Mesenchymal stem cell (in vitro differentiated cells and primary cell): ENCODE results near the gene PKIB.

ENCODE experiments used
- DNase-seq: peaks from one replicate; pipeline ENCODE4 v3.0.0-alpha.2; 2013
- H2AFZ ChIP-seq: one replicate; pipeline ENCODE4 v1.6.1; 2013; ENCODE audit warnings: low read depth, mild to moderate bottlenecking, control low read depth, inconsistent platforms, low read length, moderate library complexity
- H2AK5ac ChIP-seq: 2 replicates; pipeline ENCODE4 v1.6.1; 2013; ENCODE audit warnings: low read length, moderate library complexity, mild to moderate bottlenecking, inconsistent platforms; ENCODE audit not compliant: severe bottlenecking
- H2BK120ac ChIP-seq: one replicate; pipeline ENCODE4 v1.6.1; 2013; ENCODE audit warnings: low read depth, mild to moderate bottlenecking, inconsistent platforms, low read length, moderate library complexity
- H2BK12ac ChIP-seq, 2 experiments: one replicate each; pipeline ENCODE4 v1.6.1; 2013; ENCODE audit warnings: inconsistent platforms in 2 of 2, low read length in 2 of 2, mild to moderate bottlenecking in 2 of 2, moderate library complexity in 2 of 2, control low read depth in 1 of 2
- H2BK15ac ChIP-seq: one replicate; pipeline ENCODE4 v1.6.1; 2013; ENCODE audit warnings: mild to moderate bottlenecking, low read depth, inconsistent platforms; ENCODE audit not compliant: poor library complexity, severe bottlenecking
- H2BK5ac ChIP-seq: 2 replicates; pipeline ENCODE4 v1.6.1; 2013; ENCODE audit warnings: low read depth, mild to moderate bottlenecking, low read length, control low read depth, inconsistent platforms; ENCODE audit not compliant: poor library complexity, severe bottlenecking
- H3K14ac ChIP-seq, 2 experiments: one replicate each; pipeline ENCODE4 v1.6.1; 2013; ENCODE audit warnings: inconsistent platforms in 2 of 2, low read length in 2 of 2, control low read depth in 1 of 2, mild to moderate bottlenecking in 1 of 2, moderate library complexity in 1 of 2
- H3K18ac ChIP-seq, 2 experiments: one replicate each; pipeline ENCODE4 v1.6.1; 2013; ENCODE audit warnings: inconsistent platforms in 2 of 2, low read length in 2 of 2, control low read depth in 1 of 2, low read depth in 1 of 2, mild to moderate bottlenecking in 1 of 2
- H3K23ac ChIP-seq, 2 experiments: one replicate each; pipeline ENCODE4 v1.6.1; 2013; ENCODE audit warnings: inconsistent platforms in 2 of 2, low read length in 2 of 2, mild to moderate bottlenecking in 2 of 2, moderate library complexity in 2 of 2, control low read depth in 1 of 2
- H3K27ac ChIP-seq: 2 replicates; pipeline ENCODE4 v1.5.1; 2013; ENCODE audit warnings: mild to moderate bottlenecking, moderate library complexity, low read length, control low read depth, inconsistent platforms; ENCODE audit not compliant: poor library complexity, severe bottlenecking
- H3K27me3 ChIP-seq, 2 experiments: 2 replicates each; pipeline versions ENCODE4 v1.6.1 to v1.7.0; 2013; ENCODE audit warnings: low read length in 2 of 2, mild to moderate bottlenecking in 2 of 2, moderate library complexity in 2 of 2, control low read depth in 1 of 2, inconsistent platforms in 1 of 2; ENCODE audit not compliant: control insufficient read depth in 1 of 2, insufficient read depth in 1 of 2
- H3K36me3 ChIP-seq, 2 experiments: 2 replicates each; pipeline versions ENCODE4 v1.6.1 to v1.7.0; 2013; ENCODE audit warnings: low read length in 2 of 2, control low read depth in 1 of 2, inconsistent platforms in 1 of 2, low read depth in 1 of 2, mild to moderate bottlenecking in 1 of 2; ENCODE audit not compliant: insufficient read depth in 2 of 2, control insufficient read depth in 1 of 2
- H3K4ac ChIP-seq, 2 experiments: one replicate each; pipeline ENCODE4 v1.6.1; 2013; ENCODE audit warnings: inconsistent platforms in 2 of 2, low read length in 2 of 2, mild to moderate bottlenecking in 2 of 2, moderate library complexity in 2 of 2, control low read depth in 1 of 2, low read depth in 1 of 2
- H3K4me1 ChIP-seq: 2 replicates; pipeline ENCODE4 v1.6.1; 2013; ENCODE audit warnings: low read depth, low read length, control low read depth; ENCODE audit not compliant: control insufficient read depth, insufficient read depth
- H3K4me2 ChIP-seq: 2 replicates; pipeline ENCODE4 v1.6.1; 2013; ENCODE audit warnings: low read length, mild to moderate bottlenecking, inconsistent platforms; ENCODE audit not compliant: poor library complexity, severe bottlenecking
- H3K4me3 ChIP-seq, 2 experiments: 2 replicates each; pipeline versions ENCODE4 v1.5.1 to v1.7.0; 2013; ENCODE audit warnings: low read length in 2 of 2, mild to moderate bottlenecking in 2 of 2, control low read depth in 1 of 2, low read depth in 1 of 2; ENCODE audit not compliant: insufficient read depth in 1 of 2
- H3K79me1 ChIP-seq: replicated peaks from 2 replicates; pipeline ENCODE4 v1.6.1; 2013; ENCODE audit warnings: mild to moderate bottlenecking, control low read depth, low read length, inconsistent platforms; ENCODE audit not compliant: poor library complexity, severe bottlenecking
- H3K9ac ChIP-seq: 2 replicates; pipeline ENCODE4 v1.7.0; 2013; ENCODE audit warnings: mild to moderate bottlenecking, low read length, moderate library complexity
- H3K9me3 ChIP-seq: 2 replicates; pipeline ENCODE4 v1.7.0; 2013; ENCODE audit warnings: mild to moderate bottlenecking, low read length; ENCODE audit not compliant: control insufficient read depth
- H4K8ac ChIP-seq: one replicate; pipeline ENCODE4 v1.6.1; 2013; ENCODE audit warnings: inconsistent platforms, mild to moderate bottlenecking, low read length, moderate library complexity
- H4K91ac ChIP-seq: one replicate; pipeline ENCODE4 v1.6.1; 2013; ENCODE audit warnings: mild to moderate bottlenecking, low read length, inconsistent platforms
- WGBS: methylation state at CpG from one replicate; pipeline ENCODE4 v1.1.7; 2013; ENCODE audit warnings: mixed read lengths; 5-methylcytosine and 5-hydroxymethylcytosine counted together

Gene PKIB

DNA sequence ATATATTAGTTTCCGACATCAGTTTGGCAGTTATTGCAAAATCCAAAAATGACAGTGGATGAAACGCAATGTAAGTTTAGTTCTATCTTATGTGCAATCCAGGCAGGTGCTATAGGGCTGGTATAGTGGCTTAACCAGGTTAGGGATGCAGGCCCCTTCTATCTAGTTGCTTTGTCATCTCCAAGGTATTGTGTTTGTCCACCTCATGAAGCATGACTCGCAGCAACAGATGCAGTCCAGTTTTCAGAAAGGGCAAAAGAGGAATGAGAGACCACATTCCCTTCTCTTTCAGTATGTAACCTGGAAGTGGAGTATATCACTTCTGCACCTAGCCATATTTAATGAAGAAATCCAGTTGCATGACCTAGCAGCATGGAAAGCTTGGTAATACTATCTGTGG lies 59.7 kb downstream of the PKIB start:
- DNase-seq, result no peak
- Histone ChIP-seq H4K8ac (no peak overlapping the region), H3K14ac (no peak overlapping the region), H3K79me1 (peaks cover 21% of the 10 kb centered on the region), H2AK5ac (no peak overlapping the region), H3K4ac (no peak overlapping the region), H3K4me3 (no peak overlapping the region), H2BK15ac (no peak overlapping the region), H3K36me3 (no peaks in the 10 kb centered on the region), H2BK12ac (no peak overlapping the region), H3K4me2 (no peak overlapping the region), H3K18ac (no peak overlapping the region), H3K9ac (no peak overlapping the region), H2BK5ac (no peak overlapping the region), H2AFZ (no peak overlapping the region), H3K27me3 (no peaks in the 10 kb centered on the region), H3K4me1 (peaks cover 2% of the 10 kb centered on the region), H3K9me3 (no peaks in the 10 kb centered on the region), H3K27ac (peak overlapping the region; percentile 5), H4K91ac (no peak overlapping the region), H3K23ac (no peak overlapping the region), H2BK120ac (no peak overlapping the region)
- WGBS, result 98% methylated on average over 2 of the region's 3 CpGs

DNA sequence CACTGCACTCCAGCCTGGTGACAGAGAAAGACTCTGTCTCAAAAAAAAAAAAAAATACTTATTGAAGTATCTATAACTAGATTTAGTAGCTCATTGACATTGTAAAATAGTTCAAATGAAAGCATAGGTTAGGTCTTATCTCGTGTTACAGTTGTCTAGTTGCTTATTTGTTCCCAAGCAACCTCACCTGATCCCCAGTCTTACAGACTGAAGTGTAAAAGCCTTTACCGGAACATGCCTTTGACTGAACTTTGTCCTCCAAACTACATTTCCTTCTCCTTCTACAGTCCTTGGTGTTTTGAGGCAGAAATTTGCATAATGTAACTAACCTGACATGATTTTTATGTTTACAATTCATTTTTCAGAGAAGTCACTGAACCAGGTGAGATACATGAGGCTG lies 61.0 kb downstream of the PKIB start:
- Histone ChIP-seq H4K8ac (no peak overlapping the region), H3K23ac (no peak overlapping the region), H3K4ac (no peak overlapping the region), H3K79me1 (peaks cover 23% of the 10 kb centered on the region), H2BK5ac (no peak overlapping the region), H2AK5ac (no peak overlapping the region), H2BK15ac (no peak overlapping the region), H2BK120ac (no peak overlapping the region), H3K4me3 (no peak overlapping the region), H3K27ac (no peak overlapping the region), H3K4me2 (no peak overlapping the region), H3K14ac (no peak overlapping the region), H3K36me3 (peaks cover 0 to 2% of the 10 kb centered on the region in 2 experiments), H2AFZ (no peak overlapping the region), H4K91ac (no peak overlapping the region), H2BK12ac (no peak overlapping the region), H3K27me3 (no peaks in the 10 kb centered on the region), H3K4me1 (peaks cover 2% of the 10 kb centered on the region), H3K18ac (no peak overlapping the region), H3K9ac (no peak overlapping the region), H3K9me3 (no peaks in the 10 kb centered on the region)
- DNase-seq, result no peak
- no CpG with 5 or more reads among the region's 2 CpGs for WGBS

DNA sequence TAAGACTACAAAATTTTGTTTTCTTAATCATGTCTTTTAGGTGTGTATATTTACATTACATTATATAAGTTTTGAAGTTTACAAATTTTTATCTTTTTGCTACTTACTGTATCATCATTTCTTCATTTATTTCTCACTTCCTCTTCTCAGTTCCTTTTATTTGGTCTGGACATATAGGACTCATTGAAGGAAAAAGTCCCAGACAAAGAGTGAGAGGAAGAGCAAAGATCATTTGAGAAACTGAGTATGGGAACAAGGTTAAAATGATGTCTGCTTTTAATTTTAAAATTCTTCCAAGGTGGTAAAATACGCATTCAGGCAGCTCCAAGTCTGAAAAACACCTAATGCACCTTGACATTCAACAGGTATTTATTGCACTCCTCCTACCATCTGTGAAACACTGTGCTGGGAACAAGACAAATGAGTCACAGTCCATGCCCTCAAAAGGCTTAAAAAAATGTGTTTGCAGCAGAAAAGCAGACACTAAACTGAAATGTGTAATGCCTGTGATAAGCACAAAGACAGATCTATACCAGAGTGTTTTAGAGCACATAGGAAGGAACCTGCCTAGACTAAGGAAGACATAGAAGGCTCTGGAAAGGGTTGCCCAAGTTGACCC lies 63.2 kb downstream of the PKIB start:
- Histone ChIP-seq H2AK5ac (no peak overlapping the region), H3K18ac (peak overlapping the region in 1 of 2 experiments; percentile 23), H3K4me1 (peaks cover 2% of the 10 kb centered on the region), H3K14ac (no peak overlapping the region), H3K27ac (peak overlapping the region; percentile 26), H2AFZ (no peak overlapping the region), H2BK12ac (no peak overlapping the region), H3K27me3 (no peaks in the 10 kb centered on the region), H3K79me1 (peaks cover 27% of the 10 kb centered on the region), H3K23ac (no peak overlapping the region), H2BK120ac (no peak overlapping the region), H3K4me2 (no peak overlapping the region), H4K8ac (no peak overlapping the region), H2BK5ac (no peak overlapping the region), H2BK15ac (no peak overlapping the region), H3K9ac (no peak overlapping the region), H3K36me3 (peaks cover 0 to 3% of the 10 kb centered on the region in 2 experiments), H3K4me3 (no peak overlapping the region), H3K9me3 (no peaks in the 10 kb centered on the region), H3K4ac (no peak overlapping the region), H4K91ac (no peak overlapping the region)
- DNase-seq, result peak; percentile 36
- WGBS, result 100% methylated on average over 1 of the region's 1 CpG

DNA sequence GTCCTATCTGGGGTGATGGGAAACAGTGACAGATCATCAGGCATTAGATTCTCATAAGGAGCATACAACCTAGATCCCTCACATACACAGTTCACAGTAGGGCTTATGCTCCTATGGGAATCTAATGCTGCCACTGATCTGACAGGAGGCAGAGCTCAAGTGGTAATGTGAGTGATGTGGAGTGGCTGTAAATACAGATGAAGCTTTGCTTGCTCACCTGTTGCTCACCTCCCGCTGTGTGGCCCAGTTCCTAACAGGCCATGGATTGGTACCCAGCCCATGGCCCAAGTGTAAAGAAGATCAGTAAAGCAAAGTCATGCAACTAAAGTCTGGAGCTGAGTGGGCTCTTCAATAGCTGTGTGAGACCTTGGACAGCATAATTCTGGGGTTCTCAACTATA lies 65.9 kb downstream of the PKIB start:
- Histone ChIP-seq H3K4me2 (no peak overlapping the region), H2AK5ac (no peak overlapping the region), H3K4me3 (no peak overlapping the region), H3K27me3 (no peaks in the 10 kb centered on the region), H3K27ac (no peak overlapping the region), H3K4me1 (peaks cover 5% of the 10 kb centered on the region), H3K36me3 (peaks cover 0 to 3% of the 10 kb centered on the region in 2 experiments), H3K9ac (no peak overlapping the region), H3K4ac (no peak overlapping the region), H4K91ac (no peak overlapping the region), H3K9me3 (no peaks in the 10 kb centered on the region), H3K18ac (no peak overlapping the region), H4K8ac (no peak overlapping the region), H3K14ac (no peak overlapping the region), H2BK12ac (no peak overlapping the region), H2BK5ac (no peak overlapping the region), H3K79me1 (peaks cover 28% of the 10 kb centered on the region), H3K23ac (no peak overlapping the region), H2AFZ (no peak overlapping the region), H2BK120ac (no peak overlapping the region), H2BK15ac (no peak overlapping the region)
- no peak for DNase-seq
- 100% methylated on average over 1 of the region's 1 CpG for WGBS
